Natural killer cell treated with Interleukin-12 subunit alpha and Interleukin-12 subunit beta and Interleukin-15 and Interleukin-18, amount 100 ng/mL, for 72 hours (primary cell): ENCODE measurements around the gene LIMS2. TPM values are rescaled to one million over a fixed set of nuclear protein-coding genes. Genes with fewer than 3 reads are reported as not detected.

Source experiments
- ATAC-seq, 2 donors: fragments of 150-1000 bp; cut with Tn5 transposase in 1 of 2; sonication (Bioruptor Pico), chemical (Tn5 transposase) in 1 of 2; 2 replicates each; pipeline ENCODE4 v1.10.0; 2021
- DNase-seq: peaks from one replicate; pipeline ENCODE4 v3.0.0; 2022; ENCODE audit warnings: low spot score
- H3K27ac Mint-ChIP-seq, 2 donors: 1 replicate in 1 of 2; 2 replicates in 1 of 2; pipeline ENCODE4 v1.8.0; 2022; ENCODE audit warnings: mixed read lengths in 2 of 2, mild to moderate bottlenecking in 1 of 2, moderate library complexity in 1 of 2
- H3K27me3 Mint-ChIP-seq, 2 donors: 1 replicate in 1 of 2; 2 replicates in 1 of 2; pipeline ENCODE4 v1.8.0; 2022; ENCODE audit warnings: mixed read lengths in 2 of 2
- H3K36me3 Mint-ChIP-seq: one replicate; pipeline ENCODE4 v1.8.0; 2022; ENCODE audit warnings: mixed read lengths
- H3K4me1 Mint-ChIP-seq, 2 donors: 1 replicate in 1 of 2; 2 replicates in 1 of 2; pipeline ENCODE4 v1.8.0; 2022; ENCODE audit warnings: low read depth in 2 of 2, mixed read lengths in 2 of 2, mild to moderate bottlenecking in 1 of 2
- H3K4me3 Mint-ChIP-seq: one replicate; pipeline ENCODE4 v1.8.0; 2022; ENCODE audit warnings: mixed read lengths
- H3K9me3 Mint-ChIP-seq: 2 replicates; pipeline ENCODE4 v1.8.0; 2022; ENCODE audit warnings: mixed read lengths
- total RNA-seq, 2 donors: library from RNA; stranded (reverse); gene quantifications; one replicate each; pipeline ENCODE4 v1.2.3, GENCODE V29; 2022

LIMS2 gene
- total RNA-seq, 2 donors from 2014 or later, result not detected

- H3K27ac Mint-ChIP-seq, result no peak overlapping the region
- no peak overlapping the region for H3K4me3 Mint-ChIP-seq
- peaks cover 0 to 3% of the 10 kb centered on the region in 2 donors for H3K4me1 Mint-ChIP-seq
- ATAC-seq (no peak), DNase-seq (peak; percentile 60)
- no peaks in the 10 kb centered on the region for H3K36me3 Mint-ChIP-seq
- H3K27me3 Mint-ChIP-seq, result peaks cover 0 to 7% of the 10 kb centered on the region in 2 donors
- H3K9me3 Mint-ChIP-seq, result no peaks in the 10 kb centered on the region
Measured at GRCh38 chr2:127623388-127624319, 51.7 kb downstream of the LIMS2 start.

GRCh38 chr2:127622561-127623387 is 52.6 kb downstream of the LIMS2 start:
- peaks cover 4 to 11% of the 10 kb centered on the region in 2 donors for H3K27me3 Mint-ChIP-seq
- no peaks in the 10 kb centered on the region for H3K36me3 Mint-ChIP-seq
- ATAC-seq (no peak), DNase-seq (peak; percentile 58)
- no peaks in the 10 kb centered on the region for H3K9me3 Mint-ChIP-seq
- no peak overlapping the region for H3K4me3 Mint-ChIP-seq
- H3K4me1 Mint-ChIP-seq, result peaks cover 0 to 3% of the 10 kb centered on the region in 2 donors
- H3K27ac Mint-ChIP-seq, result no peak overlapping the region

- Mint-ChIP-seq H3K36me3 (no peaks in the 10 kb centered on the region), H3K4me3 (no peak overlapping the region), H3K27me3 (peaks cover 10 to 12% of the 10 kb centered on the region in 2 donors), H3K9me3 (no peaks in the 10 kb centered on the region), H3K27ac (no peak overlapping the region), H3K4me1 (peaks cover 0 to 3% of the 10 kb centered on the region in 2 donors)
- DNase-seq, result peak; percentile 50
- no peak for ATAC-seq
Measured at GRCh38 chr2:127621981-127622431, 53.3 kb downstream of the LIMS2 start.

GRCh38 chr2:127620866-127621265 is 54.5 kb downstream of the LIMS2 start:
- Mint-ChIP-seq H3K4me1 (peaks cover 0 to 5% of the 10 kb centered on the region in 2 donors), H3K27ac (no peak overlapping the region), H3K9me3 (no peaks in the 10 kb centered on the region), H3K4me3 (no peak overlapping the region), H3K36me3 (no peaks in the 10 kb centered on the region), H3K27me3 (peaks cover 21 to 22% of the 10 kb centered on the region in 2 donors)
- DNase-seq, result peak; percentile 12
- no peak for ATAC-seq

DNA sequence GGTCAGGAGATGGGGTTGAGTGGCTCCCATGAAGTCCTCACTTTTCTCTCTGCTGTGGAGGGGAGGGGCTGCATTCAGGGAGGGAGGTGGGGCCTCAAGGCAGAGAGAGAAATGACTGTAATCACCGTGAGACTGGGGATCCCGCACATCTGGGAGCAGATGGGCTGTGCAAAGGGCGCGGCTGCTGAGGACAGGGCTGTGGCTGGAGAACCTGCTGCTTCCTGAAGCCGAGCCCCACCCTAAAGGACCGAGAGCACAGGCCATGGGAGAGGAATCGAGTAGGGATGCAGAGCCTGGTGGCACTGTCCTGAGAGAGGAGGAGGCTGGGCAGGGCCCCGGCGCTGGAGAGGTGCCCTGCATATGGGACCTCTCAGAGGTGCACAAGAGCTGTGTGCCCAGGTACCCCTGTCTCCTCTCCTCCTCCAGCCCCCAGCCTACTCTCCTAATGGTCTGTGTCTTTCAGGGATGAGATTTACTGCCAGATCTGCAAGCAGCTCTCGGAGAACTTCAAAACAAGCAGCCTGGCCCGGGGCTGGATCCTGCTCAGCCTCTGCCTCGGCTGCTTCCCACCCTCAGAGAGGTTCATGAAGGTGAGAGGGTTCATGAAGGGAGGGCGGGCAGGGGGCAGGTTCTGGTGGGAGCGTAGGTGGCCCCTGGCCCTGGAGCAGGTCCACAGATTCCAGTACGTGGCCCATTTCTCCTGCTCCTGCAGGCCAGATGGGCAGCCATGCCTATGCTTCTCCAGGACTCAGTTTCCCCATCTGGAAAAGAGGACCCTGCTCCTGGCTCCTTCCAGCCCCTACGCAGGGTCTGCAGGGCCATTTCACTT is 55.2 kb downstream of the LIMS2 start:
- Mint-ChIP-seq H3K36me3 (no peaks in the 10 kb centered on the region), H3K9me3 (no peaks in the 10 kb centered on the region), H3K4me3 (no peak overlapping the region), H3K27ac (no peak overlapping the region), H3K4me1 (peaks cover 0 to 8% of the 10 kb centered on the region in 2 donors), H3K27me3 (peaks cover 21 to 30% of the 10 kb centered on the region in 2 donors)
- ATAC-seq (no peak), DNase-seq (peak; percentile 41)

GRCh38 chr2:127619203-127619590 is 56.1 kb downstream of the LIMS2 start:
- Mint-ChIP-seq H3K9me3 (no peaks in the 10 kb centered on the region), H3K27me3 (peaks cover 26 to 35% of the 10 kb centered on the region in 2 donors), H3K36me3 (no peaks in the 10 kb centered on the region), H3K27ac (no peak overlapping the region), H3K4me1 (peaks cover 0 to 8% of the 10 kb centered on the region in 2 donors), H3K4me3 (no peak overlapping the region)
- ATAC-seq (no peak), DNase-seq (peak; percentile 6)

GRCh38 chr2:127618551-127619202 is 56.7 kb downstream of the LIMS2 start:
- ATAC-seq (no peak), DNase-seq (peak; percentile 5)
- Mint-ChIP-seq H3K36me3 (no peaks in the 10 kb centered on the region), H3K9me3 (no peaks in the 10 kb centered on the region), H3K27me3 (peaks cover 28 to 35% of the 10 kb centered on the region in 2 donors), H3K4me3 (no peak overlapping the region), H3K4me1 (peaks cover 0 to 8% of the 10 kb centered on the region in 2 donors), H3K27ac (no peak overlapping the region)

GRCh38 chr2:127615511-127616166 is 59.7 kb downstream of the LIMS2 start:
- peaks cover 25 to 42% of the 10 kb centered on the region in 2 donors for H3K27me3 Mint-ChIP-seq
- H3K9me3 Mint-ChIP-seq, result no peaks in the 10 kb centered on the region
- DNase-seq (peak; percentile 54), ATAC-seq (no peak)
- H3K27ac Mint-ChIP-seq, result no peak overlapping the region
- no peaks in the 10 kb centered on the region for H3K36me3 Mint-ChIP-seq
- H3K4me3 Mint-ChIP-seq, result no peak overlapping the region
- peaks cover 0 to 5% of the 10 kb centered on the region in 2 donors for H3K4me1 Mint-ChIP-seq

- DNase-seq, result peak; percentile 2
- no peaks in the 10 kb centered on the region for H3K36me3 Mint-ChIP-seq
- ATAC-seq, result no peak
- no peak overlapping the region for H3K27ac Mint-ChIP-seq
- peaks cover 0 to 5% of the 10 kb centered on the region in 2 donors for H3K4me1 Mint-ChIP-seq
- H3K27me3 Mint-ChIP-seq, result peaks cover 25 to 42% of the 10 kb centered on the region in 2 donors
- H3K9me3 Mint-ChIP-seq, result no peaks in the 10 kb centered on the region
- no peak overlapping the region for H3K4me3 Mint-ChIP-seq
Measured at GRCh38 chr2:127614731-127615130, 60.6 kb downstream of the LIMS2 start.

GRCh38 chr2:127614246-127614645 is 61.1 kb downstream of the LIMS2 start:
- H3K9me3 Mint-ChIP-seq, result no peaks in the 10 kb centered on the region
- peak; percentile 0 for DNase-seq
- H3K4me1 Mint-ChIP-seq, result peaks cover 0 to 5% of the 10 kb centered on the region in 2 donors

DNA sequence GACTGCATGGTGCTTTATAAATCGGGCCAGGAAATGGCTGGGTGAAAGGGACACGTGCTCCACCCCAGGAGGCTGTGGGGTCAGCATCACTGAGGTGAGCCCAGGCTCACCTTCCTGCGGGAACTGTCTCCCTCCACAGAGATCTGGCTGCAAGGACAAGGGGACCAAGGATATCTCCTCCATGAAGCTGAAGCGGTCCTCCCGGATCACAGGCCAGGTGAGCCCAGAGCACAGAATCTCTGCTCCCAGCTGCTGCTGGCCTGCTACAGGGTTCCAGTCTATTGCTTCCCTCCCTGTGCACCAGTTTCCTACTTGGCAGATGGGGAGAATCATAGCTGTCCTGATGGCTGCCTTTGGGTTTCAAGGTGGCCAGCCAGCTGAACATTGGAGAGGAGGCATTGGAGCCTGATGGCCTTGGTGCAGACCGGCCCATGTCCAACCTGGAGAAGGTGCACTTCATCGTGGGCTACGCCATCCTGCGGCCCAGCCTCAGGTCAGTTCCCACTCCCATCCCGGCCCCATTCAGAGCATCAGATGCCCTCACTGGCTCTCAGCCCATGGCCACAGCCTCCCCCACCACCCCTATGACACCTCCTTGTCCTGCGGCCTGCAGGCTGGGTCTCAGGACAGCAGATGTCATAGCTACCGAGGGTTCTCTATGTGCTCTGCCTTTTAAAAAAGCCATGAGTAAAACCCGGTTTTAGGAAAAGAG is 63.1 kb downstream of the LIMS2 start:
- H3K9me3 Mint-ChIP-seq, result no peaks in the 10 kb centered on the region
- peaks cover 0 to 5% of the 10 kb centered on the region in 2 donors for H3K4me1 Mint-ChIP-seq
- no peak for ATAC-seq
- DNase-seq, result no peak
- H3K4me3 Mint-ChIP-seq, result no peak overlapping the region
- H3K27me3 Mint-ChIP-seq, result peaks cover 16 to 34% of the 10 kb centered on the region in 2 donors
- no peak overlapping the region for H3K27ac Mint-ChIP-seq
- no peaks in the 10 kb centered on the region for H3K36me3 Mint-ChIP-seq

More at GRCh38 chr2:127614246-127614645, 61.1 kb downstream of the LIMS2 start:
- Mint-ChIP-seq H3K36me3 (no peaks in the 10 kb centered on the region), H3K4me3 (no peak overlapping the region), H3K27me3 (peaks cover 22 to 42% of the 10 kb centered on the region in 2 donors), H3K27ac (no peak overlapping the region)
- ATAC-seq, result no peak
